Neuron (in vitro differentiated cells): ENCODE data around the gene PRPSAP1.

Experiments
- H2AFZ ChIP-seq: one replicate; pipeline ENCODE4 v1.6.1; 2013; ENCODE audit warnings: low read depth, mild to moderate bottlenecking, inconsistent platforms, low read length, moderate library complexity
- H3K27me3 ChIP-seq: one replicate; pipeline ENCODE4 v1.6.1; 2013; ENCODE audit warnings: low read length; ENCODE audit not compliant: insufficient read depth
- H3K36me3 ChIP-seq: one replicate; pipeline ENCODE4 v1.6.1; 2013; ENCODE audit warnings: low read length; ENCODE audit not compliant: insufficient read depth
- H3K4me1 ChIP-seq: one replicate; pipeline ENCODE4 v1.6.1; 2013; ENCODE audit warnings: low read length; ENCODE audit not compliant: insufficient read depth
- H3K4me3 ChIP-seq: 2 replicates; pipeline ENCODE4 v1.5.1; 2013; ENCODE audit warnings: mild to moderate bottlenecking, low read length, moderate library complexity
- H3K9me3 ChIP-seq: one replicate; pipeline ENCODE4 v1.6.1; 2013; ENCODE audit warnings: low read length

PRPSAP1 gene

DNA sequence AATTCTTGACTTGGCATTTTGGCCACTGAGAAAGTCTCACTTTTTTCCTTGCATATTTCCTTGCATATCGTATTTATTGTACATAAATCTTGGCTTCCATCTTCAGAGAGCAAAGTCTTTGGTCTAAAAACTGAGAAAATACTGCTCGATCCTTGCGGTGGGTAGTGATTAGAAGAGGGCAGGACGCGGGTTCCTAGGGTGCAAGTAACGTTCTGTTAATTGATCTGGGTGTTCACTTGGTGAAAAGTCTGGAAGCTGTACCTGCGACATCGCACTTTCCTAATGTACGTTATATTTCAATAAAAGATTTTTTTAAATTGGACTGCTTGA, 89.3 kb downstream of the PRPSAP1 start:
- H3K4me3 ChIP-seq: peak overlapping the region; percentile 20
- H2AFZ ChIP-seq: no peak overlapping the region
- H3K9me3 ChIP-seq: no peaks in the 10 kb centered on the region
- H3K36me3 ChIP-seq: peaks cover 14% of the 10 kb centered on the region
- H3K4me1 ChIP-seq: peaks cover 30% of the 10 kb centered on the region
- no peaks in the 10 kb centered on the region for H3K27me3 ChIP-seq

DNA sequence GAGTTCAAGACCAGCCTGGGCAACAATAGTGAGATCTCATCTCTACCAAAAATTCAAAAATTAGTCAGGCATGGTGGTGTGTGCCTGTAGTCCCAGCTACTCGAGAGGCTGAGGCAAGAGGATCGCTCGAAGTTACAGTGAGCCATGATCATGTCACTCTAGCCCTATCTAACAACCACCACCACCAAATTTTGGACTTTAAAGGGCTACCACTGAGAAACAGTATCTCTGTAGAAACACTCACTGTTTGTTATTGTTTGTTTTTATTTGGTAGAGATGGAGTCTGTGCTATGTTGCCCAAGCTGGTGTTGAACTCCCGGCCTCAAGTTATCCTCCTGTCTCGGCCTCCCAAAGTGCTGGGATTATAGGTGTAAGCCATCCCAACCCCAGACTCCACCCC, 89.8 kb downstream of the PRPSAP1 start:
- Histone ChIP-seq H3K4me3 (no peak overlapping the region), H3K4me1 (peaks cover 34% of the 10 kb centered on the region), H3K27me3 (no peaks in the 10 kb centered on the region), H2AFZ (no peak overlapping the region), H3K36me3 (peaks cover 9% of the 10 kb centered on the region), H3K9me3 (no peaks in the 10 kb centered on the region)

- no peak overlapping the region for H2AFZ ChIP-seq
- H3K9me3 ChIP-seq: no peaks in the 10 kb centered on the region
Observed at GRCh38 chr17:76262732-76263344, 90.9 kb downstream of the PRPSAP1 start.

GRCh38 chr17:76261421-76262215, 92.1 kb downstream of the PRPSAP1 start:
- peak overlapping the region; percentile 33 for H2AFZ ChIP-seq
- peak overlapping the region; percentile 14 for H3K4me3 ChIP-seq

More at GRCh38 chr17:76262732-76263344, 90.9 kb downstream of the PRPSAP1 start:
- Histone ChIP-seq H3K36me3 (peaks cover 2% of the 10 kb centered on the region), H3K27me3 (no peaks in the 10 kb centered on the region), H3K4me3 (no peak overlapping the region), H3K4me1 (peaks cover 34% of the 10 kb centered on the region)

DNA sequence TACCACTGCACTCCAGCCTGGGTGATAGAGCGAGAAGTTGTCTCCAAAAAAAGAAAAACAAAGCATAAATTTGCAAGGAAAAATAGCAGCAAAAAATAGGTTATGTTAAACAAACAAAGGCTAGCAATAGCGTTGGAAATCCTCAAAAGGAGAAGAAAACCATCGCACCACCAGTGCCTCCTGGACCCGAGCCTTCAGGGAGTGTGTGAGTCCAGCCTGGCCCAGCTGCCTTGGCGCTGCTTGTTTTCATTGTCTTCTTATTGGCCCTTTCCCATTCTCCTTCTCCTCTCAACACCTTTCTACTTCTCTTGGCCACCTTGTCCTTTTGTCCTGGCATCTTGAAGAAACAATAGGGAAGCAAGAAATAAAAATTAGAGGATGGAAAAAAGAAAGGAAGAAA, 93.0 kb downstream of the PRPSAP1 start:
- H3K9me3 ChIP-seq: no peaks in the 10 kb centered on the region
- H3K4me1 ChIP-seq: peaks cover 24% of the 10 kb centered on the region
- H3K36me3 ChIP-seq: no peaks in the 10 kb centered on the region
- H3K27me3 ChIP-seq: no peaks in the 10 kb centered on the region
- no peak overlapping the region for H3K4me3 ChIP-seq
- H2AFZ ChIP-seq: no peak overlapping the region

More at GRCh38 chr17:76261421-76262215, 92.1 kb downstream of the PRPSAP1 start:
- Histone ChIP-seq H3K9me3 (no peaks in the 10 kb centered on the region), H3K27me3 (no peaks in the 10 kb centered on the region), H3K4me1 (peaks cover 27% of the 10 kb centered on the region), H3K36me3 (no peaks in the 10 kb centered on the region)

- no peaks in the 10 kb centered on the region for H3K36me3 ChIP-seq
- no peaks in the 10 kb centered on the region for H3K27me3 ChIP-seq
- H3K4me3 ChIP-seq: no peak overlapping the region
- H3K9me3 ChIP-seq: no peaks in the 10 kb centered on the region
- H3K4me1 ChIP-seq: peaks cover 24% of the 10 kb centered on the region
- no peak overlapping the region for H2AFZ ChIP-seq
Observed at GRCh38 chr17:76260220-76260619, 93.5 kb downstream of the PRPSAP1 start.
